MCF 10A (cell line): Measurements from ENCODE around the gene COMTD1. TPM values are rescaled to one million over a fixed set of nuclear protein-coding genes. Genes with fewer than 3 reads are reported as not detected.

Source experiments
- BruUV-seq: library from RNA; stranded (reverse); fragments of 400-500 nt; replicated peaks from 2 replicates; lab custom pipeline; 2021; lab: Mats Ljungman, UMichigan
- CTCF ChIA-PET: fragments of 300-600 bp; sonication (Branson Sonifier 250); formaldehyde crosslinking; extraction: SDS; loops from one replicate; lab custom pipeline; 2021; ENCODE audit warnings: antibody characterized with exemption, inconsistent platforms; lab: Yijun Ruan, JAX
- POLR2A ChIA-PET: fragments of 300-600, 350-650 bp; sonication (Branson Sonifier 250); formaldehyde crosslinking; extraction: SDS; loops from one replicate; lab custom pipeline; 2020; ENCODE audit warnings: antibody characterized with exemption, inconsistent platforms; lab: Yijun Ruan, JAX
- DNase-seq: peaks from one replicate; pipeline ENCODE4 v3.0.0-alpha.2; 2018; ENCODE audit not compliant: unreplicated experiment
- H3K27ac Mint-ChIP-seq: one replicate; pipeline ENCODE4 v1.8.0; 2022; ENCODE audit warnings: mild to moderate bottlenecking, low read depth, mixed read lengths; ENCODE audit not compliant: unreplicated experiment
- H3K27me3 Mint-ChIP-seq: one replicate; pipeline ENCODE4 v1.8.0; 2022; ENCODE audit warnings: mixed read lengths; ENCODE audit not compliant: insufficient read depth, unreplicated experiment
- H3K36me3 Mint-ChIP-seq: one replicate; pipeline ENCODE4 v1.8.0; 2022; ENCODE audit warnings: mild to moderate bottlenecking, moderate library complexity, mixed read lengths; ENCODE audit not compliant: insufficient read depth, unreplicated experiment
- H3K4me1 Mint-ChIP-seq: one replicate; pipeline ENCODE4 v1.8.0; 2022; ENCODE audit warnings: mixed read lengths; ENCODE audit not compliant: insufficient read depth, unreplicated experiment
- H3K4me3 Mint-ChIP-seq: one replicate; pipeline ENCODE4 v1.8.0; 2022; ENCODE audit warnings: mild to moderate bottlenecking, moderate library complexity, mixed read lengths; ENCODE audit not compliant: unreplicated experiment
- H3K9me3 Mint-ChIP-seq: one replicate; pipeline ENCODE4 v1.8.0; 2022; ENCODE audit warnings: mixed read lengths; ENCODE audit not compliant: unreplicated experiment
- intact Hi-C: fragments of 100-400 bp; cut with micrococcal nuclease; formaldehyde crosslinking; loops from 2 replicates; pipeline ENCODE4 v1.14.1; 2022
- total RNA-seq: library from RNA; stranded (reverse); gene quantifications from 2 replicates; pipeline ENCODE4 v1.2.3, GENCODE V29; 2022
- TF ChIP-seq, protein P1 (sequence below): fragments of 200-600 bp; IDR thresholded peaks from one replicate; pipeline ENCODE4 v1.8.0; 2022; ENCODE audit warnings: antibody characterized with exemption, mild to moderate bottlenecking; ENCODE audit not compliant: unreplicated experiment

Gene COMTD1
- total RNA-seq, 1 experiment from 2014 or later, result 34.3 TPM

DNA sequence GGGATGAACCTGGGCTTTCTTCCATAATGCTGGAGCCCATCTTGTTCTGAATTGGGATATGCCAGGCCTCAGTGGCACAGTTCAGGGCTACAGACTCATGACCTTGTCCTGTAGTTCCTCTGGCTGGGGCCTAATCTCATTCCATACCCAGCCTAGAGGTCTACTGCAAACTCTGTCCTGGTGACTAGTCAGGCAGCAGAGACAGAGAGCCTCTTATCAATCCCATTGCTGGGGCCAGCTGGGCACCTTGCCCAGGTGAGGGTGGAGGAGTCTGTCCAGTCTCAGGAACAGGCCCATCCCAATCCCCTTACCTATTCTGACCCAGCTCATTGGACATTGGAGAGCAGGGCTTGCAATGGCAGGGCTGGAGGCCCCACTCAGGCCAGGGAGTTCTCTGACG, 28.0 kb upstream of the COMTD1 start:
- CTCF ChIA-PET, result interaction anchor here (0.6 to 1.5 kb wide), 4 partner anchors 47 to 223 kb away, joined by 3 to 8 read pairs (median 4); no protein-coding TSS in a partner anchor
- POLR2A ChIA-PET, result interaction anchor here (1.9 kb wide), 1 partner anchor 13 kb away, joined by 6 read pairs; no protein-coding TSS in a partner anchor
- intact Hi-C loops, result no loop called here
- H3K27me3 Mint-ChIP-seq, result no peaks in the 10 kb centered on the region
- no peak overlapping the region for H3K4me3 Mint-ChIP-seq
- TF ChIP-seq, protein P1, sequence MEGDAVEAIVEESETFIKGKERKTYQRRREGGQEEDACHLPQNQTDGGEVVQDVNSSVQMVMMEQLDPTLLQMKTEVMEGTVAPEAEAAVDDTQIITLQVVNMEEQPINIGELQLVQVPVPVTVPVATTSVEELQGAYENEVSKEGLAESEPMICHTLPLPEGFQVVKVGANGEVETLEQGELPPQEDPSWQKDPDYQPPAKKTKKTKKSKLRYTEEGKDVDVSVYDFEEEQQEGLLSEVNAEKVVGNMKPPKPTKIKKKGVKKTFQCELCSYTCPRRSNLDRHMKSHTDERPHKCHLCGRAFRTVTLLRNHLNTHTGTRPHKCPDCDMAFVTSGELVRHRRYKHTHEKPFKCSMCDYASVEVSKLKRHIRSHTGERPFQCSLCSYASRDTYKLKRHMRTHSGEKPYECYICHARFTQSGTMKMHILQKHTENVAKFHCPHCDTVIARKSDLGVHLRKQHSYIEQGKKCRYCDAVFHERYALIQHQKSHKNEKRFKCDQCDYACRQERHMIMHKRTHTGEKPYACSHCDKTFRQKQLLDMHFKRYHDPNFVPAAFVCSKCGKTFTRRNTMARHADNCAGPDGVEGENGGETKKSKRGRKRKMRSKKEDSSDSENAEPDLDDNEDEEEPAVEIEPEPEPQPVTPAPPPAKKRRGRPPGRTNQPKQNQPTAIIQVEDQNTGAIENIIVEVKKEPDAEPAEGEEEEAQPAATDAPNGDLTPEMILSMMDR, result no peak
- no peaks in the 10 kb centered on the region for H3K4me1 Mint-ChIP-seq
- H3K36me3 Mint-ChIP-seq, result no peaks in the 10 kb centered on the region
- no peaks in the 10 kb centered on the region for H3K9me3 Mint-ChIP-seq
- no peak for DNase-seq
- no peak overlapping the region for H3K27ac Mint-ChIP-seq
- BruUV-seq, result no TSS peak

DNA sequence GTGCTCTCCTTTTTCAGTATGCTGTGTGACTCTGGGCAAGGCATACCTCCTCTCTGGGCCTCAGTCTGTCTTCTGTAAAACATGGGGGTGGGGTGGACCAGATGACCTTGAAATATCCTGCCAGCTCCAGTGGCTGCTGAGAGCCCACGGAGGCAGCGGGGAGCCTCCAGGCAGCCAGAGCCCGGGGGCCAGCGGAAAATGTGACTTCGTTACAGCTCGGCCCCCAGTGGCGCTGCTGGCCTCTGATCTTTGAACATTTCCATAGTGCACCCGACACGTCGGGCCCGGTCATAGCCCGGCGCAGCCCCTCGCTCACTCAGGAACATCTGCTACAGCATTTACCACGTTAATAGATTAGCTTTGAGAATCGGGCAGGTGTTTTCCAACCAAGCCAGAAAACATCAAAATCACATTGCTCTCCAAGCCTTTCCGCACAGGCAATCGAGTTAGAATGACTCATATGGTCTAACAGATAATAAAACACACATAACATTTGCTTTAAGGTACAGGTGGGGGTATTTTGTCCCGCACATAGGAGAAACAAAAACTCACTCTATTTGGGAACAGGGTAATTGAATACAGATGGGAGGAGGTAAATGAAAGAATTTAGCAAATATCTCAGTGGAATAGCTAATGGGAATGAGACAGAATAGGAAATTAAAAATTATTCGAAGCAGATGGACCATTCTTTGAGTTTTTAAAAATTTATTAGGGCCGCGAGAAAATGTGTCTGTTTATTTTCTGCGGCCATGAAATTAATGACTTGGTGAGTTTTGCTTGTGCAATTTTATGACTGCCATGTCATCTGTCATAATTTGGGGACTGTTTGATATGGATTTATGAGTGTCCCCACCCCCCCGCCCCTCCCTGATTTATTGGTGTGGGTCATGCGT, 26.3 kb upstream of the COMTD1 start:
- ChIA-PET CTCF (interaction anchor here (0.6 to 1.5 kb wide), 2 partner anchors 132 to 1110 kb away, joined by 4 to 8 read pairs; no protein-coding TSS in a partner anchor), POLR2A (interaction anchor here (1.9 kb wide), 1 partner anchor 11 kb away, joined by 6 read pairs; no protein-coding TSS in a partner anchor)
- no peak for DNase-seq
- Mint-ChIP-seq H3K27ac (no peak overlapping the region), H3K36me3 (no peaks in the 10 kb centered on the region), H3K27me3 (no peaks in the 10 kb centered on the region), H3K4me3 (no peak overlapping the region), H3K4me1 (no peaks in the 10 kb centered on the region), H3K9me3 (no peaks in the 10 kb centered on the region)
- intact Hi-C loops, result no loop called here
- TF ChIP-seq, protein P1, result no peak
- BruUV-seq, result no TSS peak

DNA sequence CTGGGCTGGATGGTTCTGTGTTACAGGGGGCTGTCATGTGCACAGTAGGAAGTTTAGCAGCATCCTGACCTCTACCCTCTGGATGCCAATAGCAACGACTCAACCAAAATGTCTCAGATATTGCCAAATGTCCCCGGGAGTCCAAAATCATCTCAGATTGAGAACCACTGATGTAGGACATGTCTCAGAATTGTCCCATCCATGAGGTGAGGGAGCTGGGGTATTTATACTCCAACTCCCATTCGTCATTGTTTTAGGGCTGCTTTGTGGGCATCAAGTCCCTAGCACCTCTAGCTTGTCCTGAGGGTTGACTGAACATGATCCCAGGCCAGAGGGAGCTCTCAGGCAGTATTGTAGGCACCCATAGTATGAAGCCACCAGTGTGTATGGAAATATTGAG, 25.2 kb upstream of the COMTD1 start:
- ChIA-PET POLR2A (no interaction called here), CTCF (no interaction called here)
- no peaks in the 10 kb centered on the region for H3K9me3 Mint-ChIP-seq
- H3K4me3 Mint-ChIP-seq, result no peak overlapping the region
- intact Hi-C loops, result no loop called here
- TF ChIP-seq, protein P1, result no peak
- no peaks in the 10 kb centered on the region for H3K4me1 Mint-ChIP-seq
- H3K27ac Mint-ChIP-seq, result no peak overlapping the region
- no peak for DNase-seq
- no peaks in the 10 kb centered on the region for H3K27me3 Mint-ChIP-seq
- no peaks in the 10 kb centered on the region for H3K36me3 Mint-ChIP-seq
- no TSS peak for BruUV-seq

DNA sequence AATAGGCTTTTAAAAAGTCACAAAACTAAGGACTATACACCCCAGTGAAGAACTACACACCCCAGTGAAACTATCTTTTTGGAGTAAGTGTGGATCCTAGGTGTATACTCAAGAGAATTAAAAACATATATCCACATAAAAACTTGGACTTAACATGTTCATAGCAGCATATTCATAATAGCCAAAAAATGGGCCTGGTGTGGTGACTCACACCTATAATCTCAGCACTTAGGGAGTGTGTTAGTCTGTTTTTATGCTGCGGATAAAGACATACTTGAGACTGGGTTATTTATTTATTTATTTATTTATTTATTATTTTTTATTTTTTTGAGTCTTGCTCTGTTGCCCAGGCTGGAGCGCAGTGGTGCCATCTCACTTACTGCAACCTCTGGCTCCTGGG, 19.0 kb upstream of the COMTD1 start:
- Mint-ChIP-seq H3K9me3 (no peaks in the 10 kb centered on the region), H3K27ac (no peak overlapping the region), H3K4me3 (no peak overlapping the region), H3K36me3 (no peaks in the 10 kb centered on the region), H3K4me1 (peaks cover 20% of the 10 kb centered on the region), H3K27me3 (no peaks in the 10 kb centered on the region)
- TF ChIP-seq, protein P1, result no peak
- BruUV-seq, result no TSS peak
- ChIA-PET CTCF (no interaction called here), POLR2A (no interaction called here)
- intact Hi-C loops, result no loop called here
- DNase-seq, result no peak
